ENCODE results near the gene DYNLT3. TPM values are rescaled to one million over a fixed set of nuclear protein-coding genes. Genes with fewer than 3 reads are reported as not detected.

The DYNLT3 gene, protein sequence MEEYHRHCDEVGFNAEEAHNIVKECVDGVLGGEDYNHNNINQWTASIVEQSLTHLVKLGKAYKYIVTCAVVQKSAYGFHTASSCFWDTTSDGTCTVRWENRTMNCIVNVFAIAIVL
- 10 to 100 TPM; 37.0 to 40.0 (median 37.5) TPM for total RNA-seq

DNA sequence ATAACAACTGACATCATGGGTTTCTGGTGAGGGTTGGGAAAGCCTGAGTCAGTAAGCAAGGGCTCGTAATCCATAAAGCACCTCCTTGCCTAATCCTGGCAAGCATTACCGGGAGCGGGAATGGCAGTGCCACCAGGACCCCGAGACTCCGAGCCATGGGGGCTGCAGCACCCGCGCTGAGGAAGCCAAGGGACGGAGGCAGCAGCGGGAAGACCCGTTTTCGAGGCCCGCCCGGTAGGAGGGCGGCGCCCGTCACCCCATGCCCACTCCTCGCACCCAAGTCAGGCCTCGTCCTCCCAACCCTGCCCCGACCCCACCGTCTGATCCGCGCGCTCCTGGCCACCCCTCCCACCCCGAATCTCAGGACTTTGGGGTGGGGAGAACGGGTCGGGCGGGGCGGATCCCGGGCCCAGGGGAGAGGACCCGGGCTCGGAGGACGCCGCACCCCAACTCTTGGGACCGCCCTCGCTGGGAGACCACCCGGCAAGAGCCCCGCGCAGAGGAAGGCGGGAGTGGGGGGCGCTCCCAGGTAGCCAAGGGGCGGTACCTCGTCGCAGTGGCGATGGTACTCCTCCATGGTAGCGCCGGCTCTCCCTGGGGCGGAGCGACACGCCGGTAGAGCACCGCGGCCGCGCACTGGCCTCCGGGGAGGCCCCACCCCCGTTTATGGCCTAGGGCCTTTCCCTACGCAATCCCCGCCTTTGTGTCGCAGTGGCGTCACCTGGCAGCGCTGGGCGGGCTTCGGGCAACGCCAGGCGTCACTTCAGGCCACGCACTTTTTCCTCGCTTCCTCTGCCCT is at the start of gene DYNLT3:
Gene DYNLT3 (minus strand): TSS at position 638 of the 799 bp plus-strand sequence. CDS start 61 bp downstream, at position 577.
- DNase-seq (ENCODE audit: low spot score in 2 of 2): peak; percentile 53 to 55
- H3K27me3 ChIP-seq: peaks cover 0 to 31% of the 10 kb centered on the region in 2 donors
- H3K4me1 ChIP-seq: no peaks in the 10 kb centered on the region
- peak within 1 kb of the TSS; percentile 91 to 95 for H3K27ac ChIP-seq
- H3K36me3 ChIP-seq: no peaks in the 10 kb centered on the region
- H3K9me3 ChIP-seq: no peaks in the 10 kb centered on the region
- H3K4me3 ChIP-seq: peak within 1 kb of the TSS; percentile 68 to 82 (median 76)
- no peak for TF ChIP-seq CTCF (IDR thresholded peaks at IDR 0.05)
- TF ChIP-seq POLR2A (IDR thresholded peaks at IDR 0.05): peak; percentile 45
- TF ChIP-seq POLR2AphosphoS5 (IDR thresholded peaks at IDR 0.05): peak; percentile 49 to 86 (median 68)
- intact Hi-C loops (cut with DNase I; ENCODE audit: low total_unique reads): no loop called here

DNA sequence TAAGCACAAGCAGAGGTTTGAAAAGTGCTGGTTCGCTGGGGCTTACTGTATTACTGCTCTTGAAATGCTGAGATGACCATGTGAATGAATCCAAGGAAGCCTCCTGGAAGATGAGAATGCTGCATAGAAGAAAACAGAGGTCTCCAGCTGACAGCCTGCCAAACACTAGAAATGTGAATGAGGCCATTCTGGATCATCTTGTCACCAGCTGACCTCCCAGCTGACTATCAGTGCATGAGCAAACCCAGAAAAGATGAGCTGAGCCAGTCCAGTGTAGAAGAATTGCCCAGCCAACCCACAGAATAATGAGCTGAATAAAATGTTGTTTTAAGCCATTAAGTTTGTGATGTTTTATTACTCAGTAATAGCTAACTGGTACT is 49.1 kb upstream of the DYNLT3 start:
- Histone ChIP-seq H3K27ac (no peak overlapping the region), H3K9me3 (no peaks in the 10 kb centered on the region), H3K4me1 (no peaks in the 10 kb centered on the region), H3K27me3 (peaks cover 0 to 16% of the 10 kb centered on the region in 2 donors), H3K4me3 (no peak overlapping the region), H3K36me3 (no peaks in the 10 kb centered on the region)
- intact Hi-C loops (cut with DNase I; ENCODE audit: low total_unique reads): no loop called here
- no peak for DNase-seq (ENCODE audit: low spot score in 2 of 2)
- no peak for TF ChIP-seq POLR2A (IDR thresholded peaks at IDR 0.05)
- no peak for TF ChIP-seq CTCF (IDR thresholded peaks at IDR 0.05)
- TF ChIP-seq POLR2AphosphoS5 (IDR thresholded peaks at IDR 0.05): no peak

GRCh38 chrX:37895795-37896510 is 48.6 kb upstream of the DYNLT3 start:
- H3K27ac ChIP-seq: no peak overlapping the region
- no peak overlapping the region for H3K4me3 ChIP-seq
- no peaks in the 10 kb centered on the region for H3K36me3 ChIP-seq
- H3K27me3 ChIP-seq: peaks cover 0 to 16% of the 10 kb centered on the region in 2 donors
- no peak for TF ChIP-seq CTCF (IDR thresholded peaks at IDR 0.05)
- TF ChIP-seq POLR2A (IDR thresholded peaks at IDR 0.05): no peak
- no peak for TF ChIP-seq POLR2AphosphoS5 (IDR thresholded peaks at IDR 0.05)
- intact Hi-C loops (cut with DNase I; ENCODE audit: low total_unique reads): no loop called here
- no peak for DNase-seq (ENCODE audit: low spot score in 2 of 2)
- H3K4me1 ChIP-seq: no peaks in the 10 kb centered on the region
- H3K9me3 ChIP-seq: no peaks in the 10 kb centered on the region

DNA sequence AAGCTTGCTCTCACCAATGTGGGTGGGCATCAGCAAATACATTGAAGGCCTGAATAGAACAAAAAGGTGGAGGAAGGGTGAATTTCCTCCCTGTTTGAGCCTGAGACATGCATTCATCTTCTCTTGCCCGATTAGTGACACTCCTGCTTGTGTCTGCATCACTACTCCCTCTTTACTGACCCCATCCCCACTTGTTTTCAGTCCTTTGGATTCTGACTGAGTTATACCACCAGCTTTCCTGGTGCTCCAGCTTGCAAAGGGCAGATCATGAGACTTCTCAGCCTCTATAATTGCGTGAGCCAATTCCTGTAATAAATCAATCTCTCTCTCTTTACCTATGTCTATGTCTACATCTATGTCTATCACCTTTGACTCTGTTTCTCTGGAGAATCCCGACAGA is 47.4 kb upstream of the DYNLT3 start:
- no peak for DNase-seq (ENCODE audit: low spot score in 2 of 2)
- no peaks in the 10 kb centered on the region for H3K9me3 ChIP-seq
- no peak overlapping the region for H3K27ac ChIP-seq
- no peak overlapping the region for H3K4me3 ChIP-seq
- no peaks in the 10 kb centered on the region for H3K36me3 ChIP-seq
- no peaks in the 10 kb centered on the region for H3K4me1 ChIP-seq
- intact Hi-C loops (cut with DNase I; ENCODE audit: low total_unique reads): no loop called here
- peaks cover 0 to 16% of the 10 kb centered on the region in 2 donors for H3K27me3 ChIP-seq
- TF ChIP-seq POLR2AphosphoS5 (IDR thresholded peaks at IDR 0.05) (no peak), POLR2A (IDR thresholded peaks at IDR 0.05) (no peak), CTCF (IDR thresholded peaks at IDR 0.05) (no peak)

DNA sequence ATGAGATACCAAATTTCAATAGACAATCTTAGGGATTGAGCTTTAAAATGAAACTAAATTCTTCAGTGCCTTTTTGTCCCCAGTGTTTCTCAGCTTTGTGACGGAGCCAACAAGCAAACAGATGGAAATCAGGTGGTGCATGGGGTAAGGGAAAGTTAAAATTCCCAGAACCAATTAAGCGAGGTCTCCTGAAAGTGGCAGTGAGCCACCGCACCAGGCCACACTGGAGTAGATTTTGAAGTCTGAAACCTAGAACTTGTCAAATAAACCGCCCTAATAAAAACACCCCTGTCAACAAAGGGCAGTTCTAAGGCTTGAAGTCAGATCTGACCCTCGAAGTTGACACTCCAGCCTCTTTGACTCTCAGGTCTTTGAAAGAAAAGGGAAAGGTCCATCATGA is 40.6 kb upstream of the DYNLT3 start:
- H3K27ac ChIP-seq: no peak overlapping the region
- no peaks in the 10 kb centered on the region for H3K36me3 ChIP-seq
- intact Hi-C loops (cut with DNase I; ENCODE audit: low total_unique reads): no loop called here
- no peak overlapping the region for H3K4me3 ChIP-seq
- H3K4me1 ChIP-seq: no peaks in the 10 kb centered on the region
- TF ChIP-seq CTCF (IDR thresholded peaks at IDR 0.05): no peak
- TF ChIP-seq POLR2AphosphoS5 (IDR thresholded peaks at IDR 0.05): no peak
- TF ChIP-seq POLR2A (IDR thresholded peaks at IDR 0.05): no peak
- DNase-seq (ENCODE audit: low spot score in 2 of 2): no peak
- H3K9me3 ChIP-seq: peaks cover 0 to 6% of the 10 kb centered on the region in 2 donors
- peaks cover 0 to 25% of the 10 kb centered on the region in 2 donors for H3K27me3 ChIP-seq

Data from breast epithelium (tissue), 4 donors.